Measurements from ENCODE around the gene GPR151.

- TF ChIP-seq MLX (CRISPR knock-in tag; IDR thresholded peaks at IDR 0.05) (no peak), ZNF251 (CRISPR knock-in tag; IDR thresholded peaks at IDR 0.05) (no peak), ZNF75D (CRISPR knock-in tag; IDR thresholded peaks at IDR 0.05; ENCODE audit: borderline replicate concordance) (no peak), CBX5 (CRISPR knock-in tag; IDR thresholded peaks at IDR 0.05; ENCODE audit: borderline replicate concordance) (no peak)
These were observed 4.7 kb upstream of the GPR151 start for GRCh38 chr5:146520731-146521130.
